Loucy (cell line): Measurements from ENCODE around the gene ANO2.

Experiments used
- EZH2phosphoT487 ChIP-seq: fragments of 200-600 bp; IDR thresholded peaks from 2 replicates; pipeline ENCODE4 v1.6.1; 2018; ENCODE audit warnings: antibody characterized with exemption, mild to moderate bottlenecking, moderate library complexity, borderline replicate concordance
- TF ChIP-seq, protein P1 (sequence below): fragments of 200-600 bp; sonication (generic); conservative IDR thresholded peaks from 2 replicates; pipeline ENCODE4 v1.5.1; 2014; ENCODE audit warnings: mild to moderate bottlenecking, antibody characterized with exemption, low read length

GRCh38 chr12:5694759-5695409, 250.2 kb downstream of the ANO2 start:
- TF ChIP-seq, protein P1, sequence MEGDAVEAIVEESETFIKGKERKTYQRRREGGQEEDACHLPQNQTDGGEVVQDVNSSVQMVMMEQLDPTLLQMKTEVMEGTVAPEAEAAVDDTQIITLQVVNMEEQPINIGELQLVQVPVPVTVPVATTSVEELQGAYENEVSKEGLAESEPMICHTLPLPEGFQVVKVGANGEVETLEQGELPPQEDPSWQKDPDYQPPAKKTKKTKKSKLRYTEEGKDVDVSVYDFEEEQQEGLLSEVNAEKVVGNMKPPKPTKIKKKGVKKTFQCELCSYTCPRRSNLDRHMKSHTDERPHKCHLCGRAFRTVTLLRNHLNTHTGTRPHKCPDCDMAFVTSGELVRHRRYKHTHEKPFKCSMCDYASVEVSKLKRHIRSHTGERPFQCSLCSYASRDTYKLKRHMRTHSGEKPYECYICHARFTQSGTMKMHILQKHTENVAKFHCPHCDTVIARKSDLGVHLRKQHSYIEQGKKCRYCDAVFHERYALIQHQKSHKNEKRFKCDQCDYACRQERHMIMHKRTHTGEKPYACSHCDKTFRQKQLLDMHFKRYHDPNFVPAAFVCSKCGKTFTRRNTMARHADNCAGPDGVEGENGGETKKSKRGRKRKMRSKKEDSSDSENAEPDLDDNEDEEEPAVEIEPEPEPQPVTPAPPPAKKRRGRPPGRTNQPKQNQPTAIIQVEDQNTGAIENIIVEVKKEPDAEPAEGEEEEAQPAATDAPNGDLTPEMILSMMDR = no peak
- no peak for TF ChIP-seq EZH2phosphoT487
